PC-9 (cell line): ENCODE data around the gene TMEM117.

Experiments used
- EZH2 ChIP-seq: fragments of 200-600 bp; sonication (generic); IDR thresholded peaks from 2 replicates; pipeline ENCODE4 v1.8.0; 2017; ENCODE audit warnings: antibody characterized with exemption, low read depth
- TF ChIP-seq, protein P1 (sequence below): fragments of 200-600 bp; sonication (generic); conservative IDR thresholded peaks from 2 replicates; pipeline ENCODE4 v1.6.1; 2017; ENCODE audit warnings: mixed run types, antibody characterized with exemption, mild to moderate bottlenecking, moderate library complexity

DNA sequence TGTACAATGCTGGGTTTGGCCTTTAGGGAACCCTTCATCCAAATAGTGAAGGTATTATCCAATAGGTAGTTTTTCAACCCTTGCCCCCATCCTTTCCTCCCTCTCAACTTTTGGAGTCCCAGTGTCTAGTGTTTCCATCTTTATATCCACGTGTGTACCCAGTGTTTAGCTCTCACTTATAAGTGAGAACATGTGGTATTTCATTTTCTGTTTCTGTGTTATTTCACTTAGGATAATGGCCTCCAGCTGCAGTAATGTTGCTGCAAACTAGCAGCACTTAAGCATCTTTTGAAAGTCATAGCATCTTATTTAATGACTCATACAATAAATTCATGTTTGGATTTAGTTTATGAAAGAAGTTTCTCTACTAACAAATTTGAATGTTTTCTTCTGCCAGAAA lies 597.8 kb downstream of the TMEM117 start:
- TF ChIP-seq, protein P1, sequence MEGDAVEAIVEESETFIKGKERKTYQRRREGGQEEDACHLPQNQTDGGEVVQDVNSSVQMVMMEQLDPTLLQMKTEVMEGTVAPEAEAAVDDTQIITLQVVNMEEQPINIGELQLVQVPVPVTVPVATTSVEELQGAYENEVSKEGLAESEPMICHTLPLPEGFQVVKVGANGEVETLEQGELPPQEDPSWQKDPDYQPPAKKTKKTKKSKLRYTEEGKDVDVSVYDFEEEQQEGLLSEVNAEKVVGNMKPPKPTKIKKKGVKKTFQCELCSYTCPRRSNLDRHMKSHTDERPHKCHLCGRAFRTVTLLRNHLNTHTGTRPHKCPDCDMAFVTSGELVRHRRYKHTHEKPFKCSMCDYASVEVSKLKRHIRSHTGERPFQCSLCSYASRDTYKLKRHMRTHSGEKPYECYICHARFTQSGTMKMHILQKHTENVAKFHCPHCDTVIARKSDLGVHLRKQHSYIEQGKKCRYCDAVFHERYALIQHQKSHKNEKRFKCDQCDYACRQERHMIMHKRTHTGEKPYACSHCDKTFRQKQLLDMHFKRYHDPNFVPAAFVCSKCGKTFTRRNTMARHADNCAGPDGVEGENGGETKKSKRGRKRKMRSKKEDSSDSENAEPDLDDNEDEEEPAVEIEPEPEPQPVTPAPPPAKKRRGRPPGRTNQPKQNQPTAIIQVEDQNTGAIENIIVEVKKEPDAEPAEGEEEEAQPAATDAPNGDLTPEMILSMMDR = no peak
- no peak for TF ChIP-seq EZH2
